ENCODE results near the gene GEMIN2.
"Not testable (repeated sequence)": the region's sequence is repeated elsewhere in the genome, so short reads cannot be mapped to it uniquely, and the experiment has no call there.

GEMIN2 gene

GRCh38 chr14:39177168-39177545 is 63.0 kb downstream of the GEMIN2 start:
- DNase-seq (ENCODE audit: low spot score) = no peak

GRCh38 chr14:39179042-39179441 is 64.9 kb downstream of the GEMIN2 start:
- no peak for DNase-seq (ENCODE audit: low spot score)

- no peak for DNase-seq (ENCODE audit: low spot score)
These were observed 66.4 kb downstream of the GEMIN2 start for GRCh38 chr14:39180553-39180952.

GRCh38 chr14:39181026-39181692 is 67.0 kb downstream of the GEMIN2 start:
- DNase-seq (ENCODE audit: low spot score) = no peak

GRCh38 chr14:39181693-39182047 is 67.5 kb downstream of the GEMIN2 start:
- DNase-seq (ENCODE audit: low spot score) = no peak

- no peak for DNase-seq (ENCODE audit: low spot score)
These were observed 68.9 kb downstream of the GEMIN2 start for GRCh38 chr14:39182770-39183684.

GRCh38 chr14:39183685-39184003 is 69.5 kb downstream of the GEMIN2 start:
- DNase-seq (ENCODE audit: low spot score) = not testable (repeated sequence)

GRCh38 chr14:39184628-39185255 is 70.6 kb downstream of the GEMIN2 start:
- DNase-seq (ENCODE audit: low spot score) = no peak

- DNase-seq (ENCODE audit: low spot score) = no peak
These were observed 71.3 kb downstream of the GEMIN2 start for GRCh38 chr14:39185256-39186049.
